DMS53 (cell line): ENCODE data around the gene VPS16.
"Not testable (repeated sequence)": the region's sequence is repeated elsewhere in the genome, so short reads cannot be mapped to it uniquely, and the experiment has no call there.

Experiments
- DNase-seq: peaks from one replicate; lab custom pipeline; 2025; lab: John Stamatoyannopoulos, UW

VPS16 gene

GRCh38 chr20:2807019-2807418 is 33.5 kb upstream of the VPS16 start:
- no peak for DNase-seq

- not testable (repeated sequence) for DNase-seq
Observed at GRCh38 chr20:2807929-2808328, 32.6 kb upstream of the VPS16 start.

DNA sequence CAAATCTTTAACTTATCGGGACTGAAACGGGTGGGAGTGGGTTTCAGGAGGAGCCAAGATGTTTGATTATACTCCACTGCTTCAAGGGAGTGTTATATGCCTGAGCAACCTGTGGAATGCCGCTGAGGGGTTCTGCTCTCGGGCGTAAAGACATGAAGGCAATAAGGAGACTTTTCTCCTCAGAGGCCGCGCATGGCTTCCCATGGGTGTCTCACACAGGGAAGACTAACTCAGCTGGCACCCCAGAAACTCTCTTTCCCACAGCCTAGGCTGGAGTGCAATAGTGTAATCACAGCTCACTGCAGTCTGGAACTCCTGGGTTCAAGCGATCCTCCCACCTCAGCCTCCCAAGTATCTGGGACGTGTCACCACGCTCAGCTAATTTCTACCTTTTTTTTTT is 30.9 kb upstream of the VPS16 start:
- DNase-seq = no peak

DNA sequence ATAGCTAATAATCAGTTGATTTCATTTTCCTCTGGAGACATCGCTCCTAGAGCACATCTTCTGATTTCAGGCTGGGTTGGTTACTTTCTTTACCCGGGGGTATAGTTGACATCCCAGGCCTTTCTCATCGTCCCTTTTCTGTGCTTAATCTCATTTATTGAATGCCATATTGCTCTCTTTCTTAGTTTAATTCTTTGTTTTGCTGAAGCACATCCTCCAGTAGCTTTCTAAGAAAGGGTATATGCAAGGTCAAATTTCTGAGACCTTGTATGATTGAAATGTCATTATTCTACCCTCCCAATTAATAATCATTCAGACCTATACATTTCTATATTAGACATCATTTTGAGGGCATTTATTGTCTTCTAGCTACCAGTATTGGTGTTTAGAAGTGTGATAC is 28.4 kb upstream of the VPS16 start:
- no peak for DNase-seq

- DNase-seq = no peak
Observed at GRCh38 chr20:2814076-2814475, 26.5 kb upstream of the VPS16 start.

DNA sequence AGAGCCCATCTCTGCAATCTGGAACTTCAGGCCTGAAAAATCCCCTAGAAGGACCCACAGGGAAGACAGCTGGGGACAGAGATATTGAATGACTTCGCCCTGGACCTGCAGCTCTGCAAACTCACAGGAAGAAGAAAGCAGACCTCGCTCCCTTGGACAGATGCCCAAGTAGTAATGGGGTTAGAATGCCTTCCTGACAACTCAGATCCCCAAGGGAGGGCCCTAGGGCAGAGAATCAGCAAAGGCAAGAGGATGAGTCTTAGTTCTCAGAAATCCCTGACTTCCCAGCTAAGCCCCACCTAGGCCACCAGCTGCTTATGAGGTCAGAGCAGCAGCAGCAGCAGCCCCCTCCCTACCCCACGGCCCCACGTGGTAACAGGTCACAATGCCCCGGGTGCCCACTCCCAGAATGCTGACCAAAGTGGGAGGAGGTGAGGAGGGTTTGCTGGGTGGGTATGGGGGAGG is 25.9 kb upstream of the VPS16 start, which contains the start of gene C20orf141:
Gene C20orf141, plus strand, starts transcription at position 401 of the 465 bp plus-strand sequence. CDS start 198 bp downstream, outside the sequence.
- DNase-seq = no peak

DNA sequence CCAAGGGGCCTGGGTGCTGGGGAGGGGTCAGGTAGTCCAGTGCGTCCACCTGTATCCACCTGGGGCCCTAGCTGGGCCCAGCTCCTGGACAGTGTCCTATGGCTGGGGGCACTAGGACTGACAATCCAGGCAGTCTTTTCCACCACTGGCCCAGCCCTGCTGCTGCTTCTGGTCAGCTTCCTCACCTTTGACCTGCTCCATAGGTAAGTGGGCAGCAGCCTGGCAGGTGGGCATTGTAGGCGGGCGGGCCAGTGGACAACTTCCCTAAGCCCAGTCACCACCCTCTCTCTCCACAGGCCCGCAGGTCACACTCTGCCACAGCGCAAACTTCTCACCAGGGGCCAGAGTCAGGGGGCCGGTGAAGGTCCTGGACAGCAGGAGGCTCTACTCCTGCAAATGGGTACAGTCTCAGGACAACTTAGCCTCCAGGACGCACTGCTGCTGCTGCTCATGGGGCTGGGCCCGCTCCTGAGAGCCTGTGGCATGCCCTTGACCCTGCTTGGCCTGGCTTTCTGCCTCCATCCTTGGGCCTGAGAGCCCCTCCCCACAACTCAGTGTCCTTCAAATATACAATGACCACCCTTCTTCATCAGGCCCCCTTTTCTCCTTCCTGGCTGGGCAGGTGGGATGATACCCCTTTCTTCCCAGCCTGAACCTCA is 25.2 kb upstream of the VPS16 start:
- DNase-seq = no peak

GRCh38 chr20:2816030-2816582 is 24.4 kb upstream of the VPS16 start, which contains the start of gene TMEM239:
Gene TMEM239 (plus strand): TSS chr20:2816364. CDS start chr20:2816555, 191 bp downstream.
- no peak for DNase-seq

DNA sequence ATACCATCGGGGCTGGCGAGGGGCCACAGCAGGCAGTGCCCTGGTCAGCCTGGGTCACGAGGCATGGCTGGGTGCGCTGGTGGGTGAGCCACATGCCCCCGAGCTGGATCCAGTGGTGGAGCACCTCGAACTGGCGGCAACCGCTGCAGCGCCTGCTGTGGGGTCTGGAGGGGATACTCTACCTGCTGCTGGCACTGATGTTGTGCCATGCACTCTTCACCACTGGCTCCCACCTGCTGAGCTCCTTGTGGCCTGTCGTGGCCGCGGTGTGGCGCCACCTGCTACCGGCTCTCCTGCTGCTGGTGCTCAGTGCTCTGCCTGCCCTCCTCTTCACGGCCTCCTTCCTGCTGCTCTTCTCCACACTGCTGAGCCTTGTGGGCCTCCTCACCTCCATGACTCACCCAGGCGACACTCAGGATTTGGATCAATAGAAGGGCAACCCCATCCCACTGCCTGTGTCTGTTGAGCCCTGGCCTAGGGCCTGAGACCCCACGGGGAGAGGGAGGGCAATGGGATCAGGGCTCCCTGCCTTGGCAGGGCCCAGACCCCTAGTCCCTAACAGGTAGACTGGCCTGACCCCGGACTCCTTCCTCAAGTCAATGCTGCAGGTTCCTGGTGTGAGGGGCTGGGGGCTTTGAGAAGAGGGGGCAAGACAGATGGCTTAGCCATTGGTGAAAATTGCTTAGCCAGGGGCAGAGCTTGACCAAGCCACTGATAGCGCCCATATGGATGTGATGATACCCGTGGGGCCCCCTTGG is 23.8 kb upstream of the VPS16 start:
- peak; percentile 65 for DNase-seq

DNA sequence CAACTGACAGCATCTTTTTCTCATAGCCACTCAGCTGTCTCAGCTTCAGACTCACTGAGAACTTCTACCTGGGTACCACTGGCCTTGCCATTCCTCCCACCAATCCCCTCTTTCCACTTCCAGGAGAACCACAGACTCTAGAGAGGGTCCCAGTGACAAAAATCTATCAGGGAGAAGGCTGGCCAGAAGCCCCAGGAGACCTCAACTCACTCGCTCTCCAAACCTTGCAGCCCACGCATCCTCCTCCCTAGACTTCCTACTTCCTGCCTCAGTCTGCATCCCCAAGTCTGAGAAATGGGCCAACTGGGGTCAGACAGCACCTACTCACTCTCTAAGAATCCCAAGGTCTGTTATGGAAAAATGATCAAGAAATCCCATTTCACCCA is 23.2 kb upstream of the VPS16 start:
- DNase-seq = no peak

GRCh38 chr20:2817891-2818595 is 22.5 kb upstream of the VPS16 start:
- DNase-seq = no peak

DNA sequence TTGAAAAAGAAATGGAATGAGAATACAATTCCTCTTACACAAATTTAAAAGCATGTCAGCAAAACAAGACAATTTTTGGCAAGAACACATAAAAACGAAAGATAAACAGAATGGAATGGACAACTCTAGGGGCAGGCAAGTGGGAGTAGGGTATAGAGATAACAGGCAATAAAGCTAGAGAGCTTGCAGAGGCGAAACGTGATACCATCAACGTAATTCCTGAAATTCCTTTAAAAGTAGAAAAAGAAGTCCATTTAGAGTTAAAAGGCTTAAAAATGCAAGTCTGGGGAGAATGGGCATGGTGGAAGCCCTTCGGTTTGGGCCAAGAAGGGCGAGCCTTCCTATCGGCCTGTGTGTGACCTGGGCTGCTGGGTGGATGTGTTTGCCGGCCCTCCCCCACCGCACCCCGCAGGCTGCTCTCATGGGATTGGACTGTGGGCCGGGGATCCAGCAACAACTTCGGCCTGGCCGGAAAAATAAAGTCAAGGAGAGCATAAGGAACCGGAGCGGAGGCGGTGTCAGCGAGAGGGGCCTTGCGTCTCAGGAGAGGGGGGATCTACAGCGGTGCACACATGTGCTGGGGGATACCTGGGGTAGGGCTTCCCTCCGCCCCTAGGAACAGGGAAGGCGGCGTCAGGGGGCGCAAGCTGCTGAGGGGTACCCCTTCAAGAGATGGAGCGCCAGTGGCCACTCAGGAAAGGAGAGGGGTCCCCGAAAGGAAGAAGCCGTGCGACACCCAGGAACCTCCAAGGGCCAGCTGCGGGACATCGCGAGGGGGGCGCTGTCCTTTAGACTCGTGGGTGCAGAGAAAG is 20.3 kb upstream of the VPS16 start:
- no peak for DNase-seq

DNA sequence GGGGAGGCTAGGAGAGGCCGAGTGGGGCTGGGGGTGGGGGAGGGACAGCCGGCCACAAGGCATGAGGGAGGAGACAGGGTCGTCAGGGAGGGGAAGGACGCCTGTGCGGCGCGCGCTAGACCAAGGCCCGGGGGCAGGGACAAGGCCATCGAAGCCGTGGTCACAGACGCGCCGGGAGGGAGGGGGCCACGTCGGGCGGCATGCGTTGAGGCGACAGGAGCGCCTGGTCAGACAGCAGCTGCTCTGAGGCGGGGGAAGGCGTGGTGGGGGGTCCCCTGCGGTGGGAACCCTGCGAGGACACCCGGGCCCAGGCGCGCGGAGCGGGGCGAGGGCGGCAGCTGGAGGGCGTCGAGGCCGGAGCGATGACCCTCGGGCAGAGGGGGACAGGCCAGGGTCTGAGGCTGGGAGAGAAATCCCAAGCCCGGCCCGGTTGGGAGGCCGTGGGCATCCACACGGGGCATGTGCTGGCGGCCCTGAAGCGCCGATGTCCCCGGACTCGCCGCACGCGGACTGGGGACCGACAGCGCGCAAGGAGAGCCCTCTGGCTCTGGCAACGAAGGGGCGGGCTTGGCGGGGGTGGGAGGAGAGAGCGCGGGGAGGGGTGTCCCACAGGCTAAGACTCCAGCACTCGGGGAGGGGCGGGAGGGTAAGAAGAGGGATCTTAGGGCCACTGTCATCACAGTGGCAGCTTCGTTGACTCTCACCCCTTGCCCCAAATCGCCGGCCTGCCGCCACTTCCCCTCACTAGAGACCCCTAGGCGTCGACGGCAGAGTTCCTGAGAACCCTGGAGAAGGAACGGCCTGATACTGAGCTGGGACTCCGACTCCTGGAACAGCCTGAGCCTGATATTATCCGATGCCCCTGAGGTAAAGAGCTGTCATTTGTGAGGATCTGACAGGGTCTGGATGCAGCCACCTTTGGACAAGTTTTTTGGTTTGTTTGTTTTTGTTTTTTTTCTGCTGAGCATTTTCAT is 19.4 kb upstream of the VPS16 start:
- DNase-seq = peak; percentile 21

- peak; percentile 20 for DNase-seq
Observed at GRCh38 chr20:2822073-2822472, 18.5 kb upstream of the VPS16 start.

- no peak for DNase-seq
Observed at GRCh38 chr20:2825761-2826160, 14.8 kb upstream of the VPS16 start.

GRCh38 chr20:2826655-2827054 is 13.9 kb upstream of the VPS16 start:
- DNase-seq = no peak

DNA sequence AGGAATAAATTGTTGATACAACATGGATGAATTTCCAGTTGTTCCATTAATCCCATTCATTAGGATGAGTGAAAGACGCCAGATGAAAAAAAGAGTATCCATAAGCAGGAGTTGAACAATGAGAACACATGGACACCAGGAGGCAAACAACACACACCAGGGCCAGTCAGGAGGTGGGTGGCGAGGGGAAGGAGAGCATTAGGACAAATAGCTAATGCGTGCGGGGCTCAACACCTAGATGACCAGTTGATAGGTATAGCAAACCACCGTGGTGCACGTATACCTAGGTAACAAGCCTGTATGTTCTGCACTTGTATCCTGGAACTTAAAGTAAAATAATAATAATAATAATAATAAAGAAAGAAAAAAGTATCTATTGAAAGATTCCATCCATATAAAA is 11.2 kb upstream of the VPS16 start:
- no peak for DNase-seq

- not testable (repeated sequence) for DNase-seq
Observed at GRCh38 chr20:2831206-2831605, 9.3 kb upstream of the VPS16 start.

DNA sequence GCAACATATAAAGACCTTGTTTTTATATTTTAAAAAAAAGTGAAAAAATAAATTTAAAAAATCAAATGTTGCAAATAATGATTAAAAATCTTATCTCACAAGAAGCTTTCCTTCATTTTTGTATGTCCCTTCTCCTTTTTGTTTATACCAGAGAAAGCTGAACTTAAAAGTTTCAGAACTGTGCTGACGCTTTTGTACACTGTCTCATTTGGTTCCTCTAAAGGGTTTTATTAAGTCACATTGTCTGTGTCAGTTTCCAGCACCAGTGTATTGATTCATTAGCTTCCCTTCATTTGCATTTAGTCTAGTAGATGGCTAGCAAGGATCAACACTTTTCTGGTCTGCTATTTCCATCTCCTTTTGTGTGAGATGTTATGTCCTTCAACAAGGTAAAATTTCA is 6.8 kb upstream of the VPS16 start:
- no peak for DNase-seq

DNA sequence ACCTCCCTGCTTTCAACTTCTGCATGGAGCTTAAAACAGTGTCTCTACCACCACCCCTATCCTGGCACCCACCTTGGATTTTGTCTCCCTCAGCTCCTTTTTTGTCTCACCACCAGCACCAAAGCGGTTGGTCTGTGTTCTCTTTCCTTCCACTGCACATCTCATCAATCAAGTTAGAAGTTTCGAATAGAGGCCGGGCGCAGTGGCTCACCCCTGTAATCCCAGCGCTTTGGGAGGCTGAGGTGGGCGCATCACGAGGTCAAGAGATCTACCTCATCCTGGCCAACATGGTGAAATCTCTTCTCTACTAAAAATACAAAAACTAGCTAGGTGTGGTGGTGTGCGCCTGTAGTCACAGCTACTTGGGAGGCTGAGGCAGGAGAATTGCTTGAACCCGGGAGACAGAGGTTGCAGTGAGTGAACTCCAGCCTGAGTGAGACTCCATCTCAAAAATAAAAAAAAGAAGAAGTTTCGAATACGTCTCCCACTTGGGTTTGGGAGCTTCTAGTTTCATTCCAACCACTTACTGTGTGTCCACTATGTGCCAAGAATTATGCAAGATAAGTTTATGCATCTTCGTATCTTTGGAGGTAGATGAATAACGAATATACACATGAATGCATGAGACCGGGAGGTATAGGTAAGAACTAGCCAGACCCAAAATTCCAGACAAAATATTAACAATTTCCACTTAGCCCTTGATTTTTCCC is 6.0 kb upstream of the VPS16 start:
- DNase-seq = no peak
